ENCODE results near the gene PNMA8A.

GRCh38 chr19:46460055-46460454, 11.3 kb downstream of the PNMA8A start:
- TF ChIP-seq EZH2 (IDR thresholded peaks at IDR 0.05; ENCODE audit: insufficient read depth, poor library complexity, severe bottlenecking) (no peak), EZH2phosphoT487 (IDR thresholded peaks at IDR 0.05; ENCODE audit: insufficient read depth, low read depth) (no peak)
